Smooth muscle cell (in vitro differentiated cells): ENCODE data around the gene NPR2. TPM values are rescaled to one million over a fixed set of nuclear protein-coding genes. Genes with fewer than 3 reads are reported as not detected.
A peak's percentile ranks its signal among the peaks of the same experiment; 100 is the strongest.

Experiments
- DNase-seq: peaks from one replicate; lab custom pipeline; 2025; ENCODE audit not compliant: unreplicated experiment; lab: John Stamatoyannopoulos, UW
- H2AFZ ChIP-seq: fragments of 200-600 bp; sonication (generic); 2 replicates; pipeline ENCODE4 v1.6.0; 2016; ENCODE audit warnings: antibody characterized with exemption, low read depth, mild to moderate bottlenecking
- H3F3A ChIP-seq: fragments of 200-600 bp; sonication (generic); 2 replicates; pipeline ENCODE4 v1.6.0; 2017; ENCODE audit warnings: antibody characterized with exemption, low read depth
- H3K27ac ChIP-seq: fragments of 200-600 bp; sonication (generic); 2 replicates; pipeline ENCODE4 v1.5.1; 2016; ENCODE audit warnings: low read depth, mild to moderate bottlenecking
- H3K27me3 ChIP-seq: fragments of 200-600 bp; sonication (generic); 2 replicates; pipeline ENCODE4 v1.6.1; 2016; ENCODE audit warnings: low read depth, mild to moderate bottlenecking
- H3K36me3 ChIP-seq: fragments of 200-600 bp; sonication (generic); 2 replicates; pipeline ENCODE4 v1.5.1; 2016; ENCODE audit warnings: low read depth
- H3K4me1 ChIP-seq: fragments of 200-600 bp; sonication (generic); 2 replicates; pipeline ENCODE4 v1.5.1; 2016; ENCODE audit warnings: low read depth
- H3K4me2 ChIP-seq: fragments of 200-600 bp; sonication (generic); 2 replicates; pipeline ENCODE4 v1.6.0; 2016; ENCODE audit warnings: mild to moderate bottlenecking
- H3K4me3 ChIP-seq: fragments of 200-600 bp; sonication (generic); 2 replicates; pipeline ENCODE4 v1.5.1; 2016; ENCODE audit warnings: mild to moderate bottlenecking
- H3K79me2 ChIP-seq: fragments of 200-600 bp; sonication (generic); 2 replicates; pipeline ENCODE4 v1.6.0; 2016; ENCODE audit warnings: low read depth, mild to moderate bottlenecking
- H3K9ac ChIP-seq: fragments of 200-600 bp; sonication (generic); 2 replicates; pipeline ENCODE4 v1.6.0; 2016; ENCODE audit warnings: low read depth
- H3K9me3 ChIP-seq: fragments of 200-600 bp; sonication (generic); replicated peaks from 2 replicates; pipeline ENCODE4 v1.5.1; 2016; ENCODE audit warnings: low read depth
- H4K20me1 ChIP-seq: fragments of 200-600 bp; sonication (generic); 2 replicates; pipeline ENCODE4 v1.6.0; 2016; ENCODE audit warnings: low read depth
- CTCF ChIP-seq: fragments of 200-600 bp; sonication (generic); IDR thresholded peaks from 2 replicates; pipeline ENCODE4 v1.5.1; 2017; ENCODE audit warnings: borderline replicate concordance, mild to moderate bottlenecking, antibody characterized with exemption; ENCODE audit not compliant: insufficient read depth, poor library complexity, severe bottlenecking
- WGBS: methylation state at CpG from one replicate; pipeline ENCODE4 v1.1.7; 2016; ENCODE audit warnings: low lambda C conversion rate; 5-methylcytosine and 5-hydroxymethylcytosine counted together
- polyA plus RNA-seq: library from polyadenylated mRNA; unstranded; fragments of >200 nt; fragmentation: Nextera tagmentation; extraction: Ambion mirVana; gene quantifications from 2 replicates; pipeline ENCODE4 v1.2.1, GENCODE V29; 2016
- total RNA-seq: library from RNA; depleted of rRNA; stranded (reverse); fragments of >200 nt; gene quantifications from 2 replicates; pipeline ENCODE4 v1.2.3, GENCODE V29; 2014

The NPR2 gene
- total and polyA plus RNA-seq, 2 experiments from 2014 or later = 16.4 to 19.4 TPM

- Histone ChIP-seq H3K9me3 (no peaks in the 10 kb centered on the region), H3K4me2 (no peak overlapping the region), H3K9ac (no peak overlapping the region), H3F3A (peaks cover 7% of the 10 kb centered on the region), H2AFZ (no peak overlapping the region), H3K4me3 (no peak overlapping the region), H4K20me1 (no peaks in the 10 kb centered on the region), H3K79me2 (no peaks in the 10 kb centered on the region), H3K27me3 (no peaks in the 10 kb centered on the region), H3K4me1 (no peaks in the 10 kb centered on the region), H3K36me3 (no peaks in the 10 kb centered on the region), H3K27ac (no peak overlapping the region)
- TF ChIP-seq CTCF = no peak
- no peak for DNase-seq
Observed at GRCh38 chr9:35822926-35823325, 31.5 kb downstream of the NPR2 start.

- 60% methylated on average over 4 of the region's 4 CpGs for WGBS
- no peak overlapping the region for H2AFZ ChIP-seq
- no peaks in the 10 kb centered on the region for H4K20me1 ChIP-seq
Observed at GRCh38 chr9:35826071-35826701, 34.8 kb downstream of the NPR2 start.

GRCh38 chr9:35827486-35827885, 36.1 kb downstream of the NPR2 start:
- H3K27ac ChIP-seq = peak overlapping the region; percentile 68
- no peak for DNase-seq
- H3K27me3 ChIP-seq = no peaks in the 10 kb centered on the region
- no peak overlapping the region for H3K4me3 ChIP-seq
- H2AFZ ChIP-seq = no peak overlapping the region
- no peaks in the 10 kb centered on the region for H3K9me3 ChIP-seq
- H4K20me1 ChIP-seq = no peaks in the 10 kb centered on the region
- 34% methylated on average over 3 of the region's 3 CpGs for WGBS
- H3K36me3 ChIP-seq = no peaks in the 10 kb centered on the region
- H3K4me1 ChIP-seq = peaks cover 8% of the 10 kb centered on the region
- peaks cover 9% of the 10 kb centered on the region for H3K79me2 ChIP-seq
- peaks cover 7% of the 10 kb centered on the region for H3F3A ChIP-seq
- H3K4me2 ChIP-seq = peak overlapping the region; percentile 53
- TF ChIP-seq CTCF = no peak
- no peak overlapping the region for H3K9ac ChIP-seq

More at GRCh38 chr9:35826071-35826701, 34.8 kb downstream of the NPR2 start:
- Histone ChIP-seq H3K9me3 (no peaks in the 10 kb centered on the region), H3K4me3 (no peak overlapping the region), H3K4me1 (peaks cover 8% of the 10 kb centered on the region), H3F3A (peaks cover 7% of the 10 kb centered on the region), H3K79me2 (peaks cover 9% of the 10 kb centered on the region), H3K9ac (no peak overlapping the region), H3K4me2 (peak overlapping the region; percentile 37), H3K36me3 (no peaks in the 10 kb centered on the region), H3K27ac (no peak overlapping the region), H3K27me3 (no peaks in the 10 kb centered on the region)
- DNase-seq = no peak
- TF ChIP-seq CTCF = peak; percentile 68

GRCh38 chr9:35828716-35829083, 37.3 kb downstream of the NPR2 start, which contains the start of gene FAM221B:
FAM221B (minus strand) TSS chr9:35828732; CDS start chr9:35826161, 2,571 bp downstream.
- Histone ChIP-seq H3K27me3 (no peaks in the 10 kb centered on the region), H3K36me3 (no peaks in the 10 kb centered on the region), H4K20me1 (no peaks in the 10 kb centered on the region), H2AFZ (peak within 1 kb of the TSS; percentile 99), H3F3A (peaks cover 7% of the 10 kb centered on the region), H3K9ac (peak within 1 kb of the TSS; percentile 91), H3K4me3 (peak within 1 kb of the TSS; percentile 97), H3K4me1 (peaks cover 8% of the 10 kb centered on the region), H3K4me2 (peak within 1 kb of the TSS; percentile 99), H3K79me2 (peaks cover 9% of the 10 kb centered on the region), H3K27ac (peak within 1 kb of the TSS; percentile 85), H3K9me3 (no peaks in the 10 kb centered on the region)
- TF ChIP-seq CTCF = no peak
- no peak for DNase-seq
- WGBS = 9% methylated on average over 21 of the region's 21 CpGs
